Mesothelial cell of epicardium (in vitro differentiated cells): Measurements from ENCODE around the gene ACP3. TPM values are rescaled to one million over a fixed set of nuclear protein-coding genes. Genes with fewer than 3 reads are reported as not detected.
A peak's percentile ranks its signal among the peaks of the same experiment; 100 is the strongest.

ENCODE experiments used
- DNase-seq, 2 experiments: peaks; one replicate each; pipeline ENCODE4 v3.0.0; 2021; ENCODE audit warnings: low spot score in 2 of 2; ENCODE audit not compliant: unreplicated experiment in 2 of 2
- H3K27ac Mint-ChIP-seq: 2 replicates; pipeline ENCODE4 v1.8.0; 2021; ENCODE audit warnings: mixed read lengths
- H3K27me3 Mint-ChIP-seq: 2 replicates; pipeline ENCODE4 v1.8.0; 2021; ENCODE audit warnings: low read depth, mixed read lengths
- H3K36me3 Mint-ChIP-seq: 2 replicates; pipeline ENCODE4 v1.8.0; 2021; ENCODE audit warnings: mixed read lengths
- H3K4me1 Mint-ChIP-seq: 2 replicates; pipeline ENCODE4 v1.8.0; 2021; ENCODE audit warnings: mixed read lengths
- H3K4me3 Mint-ChIP-seq: 2 replicates; pipeline ENCODE4 v1.8.0; 2021; ENCODE audit warnings: mild to moderate bottlenecking, moderate library complexity, mixed read lengths
- H3K9me3 Mint-ChIP-seq: 2 replicates; pipeline ENCODE4 v1.8.0; 2021; ENCODE audit warnings: mixed read lengths
- total RNA-seq: library from RNA; stranded (reverse); gene quantifications from 3 replicates; pipeline ENCODE4 v1.2.1, GENCODE V29; 2021
- TF ChIP-seq, protein P1 (sequence below): fragments of 200-600 bp; sonication (generic); IDR thresholded peaks from one replicate; pipeline ENCODE4 v1.5.0; 2021; ENCODE audit warnings: antibody characterized with exemption; ENCODE audit not compliant: unreplicated experiment

Gene ACP3
- total RNA-seq, 1 donor from 2014 or later: 25.5 TPM

DNA sequence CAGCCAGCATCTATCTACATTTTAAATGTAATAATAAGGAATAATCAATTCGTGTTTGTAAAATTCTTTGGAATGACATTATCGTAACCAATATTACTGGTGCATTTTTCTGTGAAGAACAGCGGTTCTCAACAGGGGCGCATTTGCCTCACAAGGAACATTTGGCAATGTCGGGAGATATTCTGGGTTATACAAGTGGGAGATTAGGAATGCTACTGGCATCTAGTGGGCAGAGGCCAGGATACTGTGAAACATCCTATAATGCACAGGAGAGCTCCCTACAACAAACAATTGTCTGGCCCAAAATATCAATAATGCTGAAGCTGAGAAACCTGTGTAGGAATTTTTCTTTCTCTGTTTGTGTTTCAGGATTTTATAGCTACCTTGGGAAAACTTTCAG lies 25.0 kb downstream of the ACP3 start:
- no peak for DNase-seq
- no peak overlapping the region for H3K27ac Mint-ChIP-seq
- H3K9me3 Mint-ChIP-seq: no peaks in the 10 kb centered on the region
- peaks cover 17% of the 10 kb centered on the region for H3K4me1 Mint-ChIP-seq
- peaks cover 4% of the 10 kb centered on the region for H3K36me3 Mint-ChIP-seq
- TF ChIP-seq, protein P1, sequence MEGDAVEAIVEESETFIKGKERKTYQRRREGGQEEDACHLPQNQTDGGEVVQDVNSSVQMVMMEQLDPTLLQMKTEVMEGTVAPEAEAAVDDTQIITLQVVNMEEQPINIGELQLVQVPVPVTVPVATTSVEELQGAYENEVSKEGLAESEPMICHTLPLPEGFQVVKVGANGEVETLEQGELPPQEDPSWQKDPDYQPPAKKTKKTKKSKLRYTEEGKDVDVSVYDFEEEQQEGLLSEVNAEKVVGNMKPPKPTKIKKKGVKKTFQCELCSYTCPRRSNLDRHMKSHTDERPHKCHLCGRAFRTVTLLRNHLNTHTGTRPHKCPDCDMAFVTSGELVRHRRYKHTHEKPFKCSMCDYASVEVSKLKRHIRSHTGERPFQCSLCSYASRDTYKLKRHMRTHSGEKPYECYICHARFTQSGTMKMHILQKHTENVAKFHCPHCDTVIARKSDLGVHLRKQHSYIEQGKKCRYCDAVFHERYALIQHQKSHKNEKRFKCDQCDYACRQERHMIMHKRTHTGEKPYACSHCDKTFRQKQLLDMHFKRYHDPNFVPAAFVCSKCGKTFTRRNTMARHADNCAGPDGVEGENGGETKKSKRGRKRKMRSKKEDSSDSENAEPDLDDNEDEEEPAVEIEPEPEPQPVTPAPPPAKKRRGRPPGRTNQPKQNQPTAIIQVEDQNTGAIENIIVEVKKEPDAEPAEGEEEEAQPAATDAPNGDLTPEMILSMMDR: no peak
- H3K27me3 Mint-ChIP-seq: no peaks in the 10 kb centered on the region
- no peak overlapping the region for H3K4me3 Mint-ChIP-seq

- no peaks in the 10 kb centered on the region for H3K9me3 Mint-ChIP-seq
- H3K27ac Mint-ChIP-seq: no peak overlapping the region
- H3K4me3 Mint-ChIP-seq: peak overlapping the region; percentile 35
- no peaks in the 10 kb centered on the region for H3K27me3 Mint-ChIP-seq
- H3K36me3 Mint-ChIP-seq: peaks cover 4% of the 10 kb centered on the region
- peaks cover 13% of the 10 kb centered on the region for H3K4me1 Mint-ChIP-seq
- TF ChIP-seq, protein P1: no peak
- no peak for DNase-seq
Measured at GRCh38 chr3:132342610-132343009, 25.4 kb downstream of the ACP3 start.

DNA sequence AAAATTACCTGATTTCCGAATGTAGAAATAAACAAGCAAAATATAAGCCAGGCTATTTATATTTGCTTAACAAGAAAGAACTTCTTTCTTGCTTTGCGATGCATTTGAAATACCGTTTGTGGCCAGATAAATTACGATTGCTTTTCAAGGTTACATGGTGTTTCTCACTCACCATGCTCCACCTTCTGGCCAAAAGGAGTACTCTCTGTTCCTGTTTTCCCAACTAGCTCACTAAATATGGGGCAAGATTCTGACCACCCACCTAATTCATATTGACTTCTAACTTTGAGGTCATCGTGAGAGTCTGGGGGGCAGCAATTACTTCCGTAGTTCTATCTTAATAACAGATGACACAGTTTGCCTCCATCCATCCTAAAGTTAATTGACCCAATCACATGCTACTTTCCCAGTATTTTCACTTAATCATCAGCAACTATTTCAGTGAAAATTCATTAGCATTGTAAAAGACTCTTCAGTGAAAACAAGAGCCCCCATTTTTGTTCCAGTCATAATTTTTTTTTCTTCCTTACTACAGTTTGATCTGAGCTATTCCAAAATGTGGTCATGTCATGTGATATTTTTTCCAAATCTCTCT lies 25.9 kb downstream of the ACP3 start:
- Mint-ChIP-seq H3K4me3 (peak overlapping the region; percentile 35), H3K4me1 (peaks cover 13% of the 10 kb centered on the region), H3K27me3 (no peaks in the 10 kb centered on the region), H3K27ac (no peak overlapping the region), H3K36me3 (peaks cover 4% of the 10 kb centered on the region), H3K9me3 (no peaks in the 10 kb centered on the region)
- DNase-seq: peak in 1 of 2 experiments; percentile 50
- TF ChIP-seq, protein P1: peak; percentile 91

- peaks cover 4% of the 10 kb centered on the region for H3K36me3 Mint-ChIP-seq
- TF ChIP-seq, protein P1: no peak
- H3K27me3 Mint-ChIP-seq: no peaks in the 10 kb centered on the region
- H3K4me1 Mint-ChIP-seq: peaks cover 13% of the 10 kb centered on the region
- no peaks in the 10 kb centered on the region for H3K9me3 Mint-ChIP-seq
- no peak overlapping the region for H3K4me3 Mint-ChIP-seq
- no peak for DNase-seq
- H3K27ac Mint-ChIP-seq: no peak overlapping the region
Measured at GRCh38 chr3:132344666-132345280, 27.6 kb downstream of the ACP3 start.

- H3K4me1 Mint-ChIP-seq: peaks cover 10% of the 10 kb centered on the region
- H3K9me3 Mint-ChIP-seq: no peaks in the 10 kb centered on the region
- TF ChIP-seq, protein P1: no peak
- H3K36me3 Mint-ChIP-seq: peaks cover 4% of the 10 kb centered on the region
- DNase-seq: no peak
- no peak overlapping the region for H3K4me3 Mint-ChIP-seq
- no peak overlapping the region for H3K27ac Mint-ChIP-seq
- no peaks in the 10 kb centered on the region for H3K27me3 Mint-ChIP-seq
Measured at GRCh38 chr3:132346841-132347736, 29.9 kb downstream of the ACP3 start.
